Kidney glomerular epithelial cell (primary cell): Measurements from ENCODE around the gene HES6.
A peak's percentile ranks its signal among the peaks of the same experiment; 100 is the strongest.

Source experiments
- DNase-seq: peaks from one replicate; lab custom pipeline; 2025; lab: John Stamatoyannopoulos, UW

HES6 gene

GRCh38 chr2:238233625-238234024, 6.2 kb downstream of the HES6 start:
- no peak for DNase-seq

- DNase-seq = no peak
Observed at GRCh38 chr2:238231809-238232208, 8.0 kb downstream of the HES6 start.

GRCh38 chr2:238231251-238231793, 8.5 kb downstream of the HES6 start:
- DNase-seq = no peak

- no peak for DNase-seq
Observed at GRCh38 chr2:238230699-238231098, 9.1 kb downstream of the HES6 start.

GRCh38 chr2:238228700-238229099, 11.1 kb downstream of the HES6 start:
- no peak for DNase-seq

- DNase-seq = no peak
Observed at GRCh38 chr2:238227587-238228032, 12.2 kb downstream of the HES6 start.

- no peak for DNase-seq
Observed at GRCh38 chr2:238226698-238227586, 12.9 kb downstream of the HES6 start.

GRCh38 chr2:238225911-238226697, 13.7 kb downstream of the HES6 start:
- DNase-seq = no peak

GRCh38 chr2:238225121-238225520, 14.7 kb downstream of the HES6 start:
- DNase-seq = no peak

GRCh38 chr2:238224356-238225035, 15.3 kb downstream of the HES6 start:
- DNase-seq = no peak

GRCh38 chr2:238220892-238221521, 18.8 kb downstream of the HES6 start:
- DNase-seq = no peak

- DNase-seq = no peak
Observed at GRCh38 chr2:238220274-238220891, 19.5 kb downstream of the HES6 start.

- no peak for DNase-seq
Observed at GRCh38 chr2:238216651-238217184, 23.1 kb downstream of the HES6 start.

GRCh38 chr2:238207006-238207405, 32.8 kb downstream of the HES6 start:
- no peak for DNase-seq

- DNase-seq = no peak
Observed at GRCh38 chr2:238203973-238204683, 35.7 kb downstream of the HES6 start.

GRCh38 chr2:238203094-238203972, 36.5 kb downstream of the HES6 start, which contains the start of gene ILKAP:
ILKAP (minus strand) TSS chr2:238203695; CDS start chr2:238203553, 142 bp downstream.
- peak; percentile 43 for DNase-seq

- DNase-seq = peak; percentile 19
Observed at GRCh38 chr2:238202326-238203093, 37.3 kb downstream of the HES6 start.

- DNase-seq = no peak
Observed at GRCh38 chr2:238190445-238190844, 49.4 kb downstream of the HES6 start.
